ENCODE results near the gene CBLN4. TPM values are rescaled to one million over a fixed set of nuclear protein-coding genes. Genes with fewer than 3 reads are reported as not detected.

The CBLN4 gene
- total RNA-seq, 2 donors from 2014 or later: not detected

DNA sequence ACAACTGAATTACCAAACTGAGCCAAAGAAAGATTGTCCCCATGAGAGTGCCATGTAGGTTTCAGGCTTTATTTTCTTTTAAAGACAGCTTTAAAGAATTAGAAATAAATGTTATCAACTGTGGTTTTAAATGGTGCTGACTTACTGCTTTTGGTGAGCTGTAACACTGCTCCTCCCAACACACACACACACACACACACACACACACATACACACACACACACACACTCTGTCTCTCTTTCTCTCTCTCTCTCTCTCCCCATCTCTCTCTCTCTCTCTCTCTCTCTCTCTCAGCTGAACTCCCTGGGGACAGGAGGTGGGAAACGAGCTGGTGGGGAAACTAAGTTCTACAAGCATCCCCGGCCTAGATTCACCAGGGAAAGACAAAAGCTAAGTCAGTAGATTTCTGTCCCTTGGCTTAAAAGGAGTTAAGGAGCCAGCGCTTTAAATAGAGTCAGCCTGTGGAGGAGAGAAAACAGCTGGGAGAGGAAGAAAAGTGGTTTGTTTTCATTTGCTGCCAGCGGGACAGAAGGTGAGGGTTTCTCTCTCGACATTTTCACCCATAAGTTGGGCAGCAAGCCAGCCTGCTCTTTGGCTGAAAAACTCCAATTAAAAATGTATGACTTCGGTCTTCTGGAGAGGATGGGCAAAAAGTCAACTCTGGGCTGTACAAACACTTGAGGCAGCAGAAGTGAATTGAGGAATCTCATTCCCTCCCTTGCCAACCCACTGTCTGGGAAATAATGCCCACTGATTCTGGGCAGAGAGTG, 27.4 kb downstream of the CBLN4 start:
- H3K4me1 Mint-ChIP-seq: no peaks in the 10 kb centered on the region
- H3K27me3 Mint-ChIP-seq: no peaks in the 10 kb centered on the region
- H3K9me3 Mint-ChIP-seq: no peaks in the 10 kb centered on the region
- no peaks in the 10 kb centered on the region for H3K36me3 Mint-ChIP-seq (ENCODE audit: low read depth)
- no peak overlapping the region for H3K4me3 Mint-ChIP-seq
- no peak overlapping the region for H3K27ac Mint-ChIP-seq
- ATAC-seq (replicated peaks): no peak

GRCh38 chr20:55974491-55975202, 30.7 kb downstream of the CBLN4 start:
- ATAC-seq (replicated peaks): no peak
- Mint-ChIP-seq H3K36me3 (ENCODE audit: low read depth) (no peaks in the 10 kb centered on the region), H3K4me1 (no peaks in the 10 kb centered on the region), H3K9me3 (peaks cover 2% of the 10 kb centered on the region), H3K27me3 (no peaks in the 10 kb centered on the region), H3K4me3 (no peak overlapping the region), H3K27ac (no peak overlapping the region)

DNA sequence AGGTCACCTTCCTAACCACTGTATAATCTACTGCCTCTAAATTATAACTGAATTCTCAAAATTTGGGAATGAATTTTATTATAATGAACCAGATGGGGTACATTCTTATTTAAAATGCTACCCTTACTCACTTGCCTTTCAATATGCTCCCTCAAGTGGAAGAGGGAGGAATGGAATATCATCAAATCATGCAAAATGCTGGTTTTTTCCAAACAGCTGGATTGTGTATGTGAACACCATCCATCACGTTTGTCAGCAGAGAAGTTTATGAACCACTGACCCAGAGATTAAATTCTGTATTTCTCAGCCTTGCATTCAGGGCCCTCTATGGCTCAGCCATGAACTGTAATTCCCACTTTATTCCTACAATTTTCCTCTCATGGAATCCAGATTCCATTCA, 40.5 kb downstream of the CBLN4 start:
- H3K27me3 Mint-ChIP-seq: no peaks in the 10 kb centered on the region
- no peak for ATAC-seq (replicated peaks)
- no peaks in the 10 kb centered on the region for H3K36me3 Mint-ChIP-seq (ENCODE audit: low read depth)
- H3K4me1 Mint-ChIP-seq: no peaks in the 10 kb centered on the region
- no peak overlapping the region for H3K4me3 Mint-ChIP-seq
- H3K9me3 Mint-ChIP-seq: peaks cover 27% of the 10 kb centered on the region
- H3K27ac Mint-ChIP-seq: no peak overlapping the region

GRCh38 chr20:55961376-55962330, 43.7 kb downstream of the CBLN4 start:
- no peak overlapping the region for H3K4me3 Mint-ChIP-seq

GRCh38 chr20:55953201-55953600, 52.1 kb downstream of the CBLN4 start:
- no peak for ATAC-seq (replicated peaks)
- Mint-ChIP-seq H3K36me3 (ENCODE audit: low read depth) (no peaks in the 10 kb centered on the region), H3K9me3 (peaks cover 17% of the 10 kb centered on the region), H3K27me3 (no peaks in the 10 kb centered on the region), H3K27ac (no peak overlapping the region), H3K4me1 (no peaks in the 10 kb centered on the region), H3K4me3 (no peak overlapping the region)

More at GRCh38 chr20:55961376-55962330, 43.7 kb downstream of the CBLN4 start:
- Mint-ChIP-seq H3K36me3 (ENCODE audit: low read depth) (no peaks in the 10 kb centered on the region), H3K27ac (no peak overlapping the region), H3K9me3 (peaks cover 21% of the 10 kb centered on the region), H3K4me1 (no peaks in the 10 kb centered on the region), H3K27me3 (no peaks in the 10 kb centered on the region)
- ATAC-seq (replicated peaks): no peak

DNA sequence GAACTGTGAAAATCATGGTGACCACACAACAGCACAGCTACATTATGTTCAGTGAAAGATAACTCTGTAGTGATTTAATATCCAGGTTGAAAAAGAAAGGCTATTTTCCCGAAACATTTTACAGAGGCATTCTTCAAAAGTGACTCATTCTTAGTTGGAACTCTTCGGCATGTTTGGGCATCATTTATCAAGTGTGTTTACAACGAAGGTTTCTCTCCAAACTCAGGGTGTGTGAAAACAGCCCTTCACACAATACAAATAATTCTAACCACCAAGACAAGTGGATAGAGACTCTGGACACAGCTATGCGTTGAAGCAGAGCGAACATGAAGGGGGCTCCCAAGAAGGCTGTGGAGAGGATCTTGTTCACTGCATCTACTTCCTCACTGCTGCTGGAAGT, 57.6 kb downstream of the CBLN4 start:
- H3K36me3 Mint-ChIP-seq (ENCODE audit: low read depth): no peaks in the 10 kb centered on the region
- no peak overlapping the region for H3K4me3 Mint-ChIP-seq
- H3K27ac Mint-ChIP-seq: no peak overlapping the region
- H3K27me3 Mint-ChIP-seq: no peaks in the 10 kb centered on the region
- no peaks in the 10 kb centered on the region for H3K4me1 Mint-ChIP-seq
- ATAC-seq (replicated peaks): no peak
- H3K9me3 Mint-ChIP-seq: peaks cover 11% of the 10 kb centered on the region

Other genes with a start within 250 kb of the CBLN4 start
- gene MC3R, start 243.2 kb upstream of the CBLN4 start, total RNA-seq: not detected

Data from activated T-helper 17 cell treated with anti-CD3 and anti-CD28 coated beads, Interleukin-2, amount 50 U/mL, for 72 hours (primary cell).